ENCODE data around the gene DRAXIN. TPM values are rescaled to one million over a fixed set of nuclear protein-coding genes. Genes with fewer than 3 reads are reported as not detected.

Gene DRAXIN
- total RNA-seq, 1 experiment from 2014 or later: 0.36 TPM

DNA sequence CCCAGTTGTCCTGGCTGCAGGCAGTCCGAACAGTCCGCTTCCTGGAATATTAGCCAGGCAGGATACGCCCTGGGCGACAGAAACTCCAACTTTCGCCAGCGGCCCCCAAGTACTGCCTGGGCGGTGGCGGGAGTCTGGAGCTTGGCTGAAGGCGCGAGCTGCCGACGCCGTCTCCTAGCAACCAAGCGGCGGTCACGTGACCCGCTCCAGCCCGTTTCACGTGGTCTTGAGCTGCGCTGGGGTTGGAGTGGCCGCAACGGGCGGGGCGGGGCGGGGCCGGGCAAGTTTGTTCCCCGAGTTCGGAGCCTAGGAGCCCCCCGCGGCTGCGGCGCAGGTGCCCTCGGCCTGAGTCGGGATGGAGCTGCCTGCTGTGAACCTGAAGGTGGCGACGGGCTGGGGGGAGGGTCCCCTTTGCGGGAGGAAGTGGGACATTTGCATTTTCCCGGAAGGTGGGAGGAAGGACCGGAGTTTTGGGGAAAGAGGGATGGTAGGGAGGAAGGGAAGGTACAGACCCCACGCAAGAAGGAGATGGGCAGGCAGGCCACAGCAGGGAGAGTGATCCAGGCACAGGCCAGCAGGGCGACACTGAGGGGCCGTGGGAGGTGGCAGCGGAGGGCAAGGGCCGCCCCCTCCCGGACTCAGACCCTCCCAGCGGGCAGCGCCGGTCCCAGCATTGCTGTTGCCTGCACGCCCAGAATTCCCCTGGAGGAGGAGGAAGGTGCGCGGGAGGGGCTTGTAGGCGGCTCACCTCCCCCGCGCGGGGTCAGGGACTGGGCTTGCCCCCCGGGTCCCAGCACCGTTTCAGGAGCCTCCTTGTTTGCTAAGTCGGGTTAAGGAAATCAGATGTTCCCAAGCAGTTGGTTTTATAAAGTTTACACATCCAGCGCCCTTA is 44.6 kb downstream of the DRAXIN start, which contains the start of gene AGTRAP:
AGTRAP (plus strand) TSS at position 283 of the 892 bp plus-strand sequence; CDS start at position 356, 73 bp downstream.
- no peaks in the 10 kb centered on the region for H3K27me3 ChIP-seq
- H3K36me3 ChIP-seq: no peaks in the 10 kb centered on the region
- peak; percentile 92 for DNase-seq
- peak within 1 kb of the TSS; percentile 82 for H3K4me3 ChIP-seq
- H3K9me3 ChIP-seq: no peaks in the 10 kb centered on the region

- Histone ChIP-seq H3K27me3 (no peaks in the 10 kb centered on the region), H3K4me3 (peak overlapping the region; percentile 82), H3K36me3 (no peaks in the 10 kb centered on the region), H3K9me3 (no peaks in the 10 kb centered on the region)
- DNase-seq: peak; percentile 68
Observed at GRCh38 chr1:11736746-11737639, 45.5 kb downstream of the DRAXIN start.

GRCh38 chr1:11738096-11738495 is 46.6 kb downstream of the DRAXIN start:
- DNase-seq: no peak
- H3K4me3 ChIP-seq: no peak overlapping the region
- H3K27me3 ChIP-seq: no peaks in the 10 kb centered on the region
- H3K36me3 ChIP-seq: no peaks in the 10 kb centered on the region
- H3K9me3 ChIP-seq: no peaks in the 10 kb centered on the region

GRCh38 chr1:11738783-11739182 is 47.3 kb downstream of the DRAXIN start:
- Histone ChIP-seq H3K27me3 (no peaks in the 10 kb centered on the region), H3K36me3 (no peaks in the 10 kb centered on the region), H3K9me3 (no peaks in the 10 kb centered on the region), H3K4me3 (no peak overlapping the region)
- DNase-seq: no peak

DNA sequence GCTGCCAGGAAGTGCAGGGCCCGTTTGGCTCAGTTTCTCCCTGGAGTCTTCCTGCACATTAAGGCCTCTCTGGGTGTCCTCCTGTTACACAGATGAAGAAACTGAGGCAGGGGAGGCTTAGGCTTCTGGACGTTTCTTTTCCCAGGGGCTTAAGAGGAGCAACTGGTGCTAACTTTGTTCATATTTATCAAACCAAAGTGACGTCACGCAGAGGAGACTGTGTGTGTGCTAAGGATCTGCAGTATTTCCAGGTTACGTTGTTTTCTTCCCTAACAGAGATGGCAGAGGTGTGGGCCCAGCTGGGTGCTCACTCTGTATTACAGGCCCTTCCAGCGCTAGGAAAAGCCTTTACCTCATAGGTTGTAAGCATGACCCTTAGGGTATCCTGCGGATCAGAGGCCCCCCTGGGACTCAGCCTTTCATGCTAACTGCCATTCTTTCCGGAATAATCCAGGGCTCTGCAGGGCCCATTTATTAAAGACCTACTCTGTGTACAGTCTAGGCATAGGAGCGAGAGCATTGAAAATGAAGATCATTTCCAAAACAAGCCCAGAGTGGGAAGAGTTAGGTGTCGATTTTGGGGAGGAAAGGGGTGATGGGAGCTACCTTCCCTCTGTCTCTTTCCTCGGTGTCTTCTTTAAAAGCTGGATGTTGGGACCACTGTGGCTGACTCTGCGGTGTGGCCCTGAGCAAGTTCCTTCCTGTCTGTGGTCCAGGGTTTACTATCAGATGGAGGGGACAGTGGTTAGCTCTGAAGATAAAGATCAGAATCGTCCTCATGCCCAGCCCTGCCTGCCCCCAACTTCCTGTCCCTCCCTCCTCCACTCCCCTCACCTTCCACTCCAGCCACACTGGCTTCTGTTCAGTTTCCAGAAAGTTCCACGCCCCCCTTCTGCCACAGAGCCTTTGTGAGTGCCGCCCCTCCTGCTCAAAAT is 49.0 kb downstream of the DRAXIN start:
- Histone ChIP-seq H3K27me3 (no peaks in the 10 kb centered on the region), H3K36me3 (no peaks in the 10 kb centered on the region), H3K4me3 (no peak overlapping the region), H3K9me3 (no peaks in the 10 kb centered on the region)
- DNase-seq: no peak

- no peaks in the 10 kb centered on the region for H3K9me3 ChIP-seq
- H3K4me3 ChIP-seq: no peak overlapping the region
- no peaks in the 10 kb centered on the region for H3K27me3 ChIP-seq
- DNase-seq: no peak
- peaks cover 4% of the 10 kb centered on the region; the same call in 1 of the 2 replicates for H3K36me3 ChIP-seq
Observed at GRCh38 chr1:11741482-11741881, 50.0 kb downstream of the DRAXIN start.

DNA sequence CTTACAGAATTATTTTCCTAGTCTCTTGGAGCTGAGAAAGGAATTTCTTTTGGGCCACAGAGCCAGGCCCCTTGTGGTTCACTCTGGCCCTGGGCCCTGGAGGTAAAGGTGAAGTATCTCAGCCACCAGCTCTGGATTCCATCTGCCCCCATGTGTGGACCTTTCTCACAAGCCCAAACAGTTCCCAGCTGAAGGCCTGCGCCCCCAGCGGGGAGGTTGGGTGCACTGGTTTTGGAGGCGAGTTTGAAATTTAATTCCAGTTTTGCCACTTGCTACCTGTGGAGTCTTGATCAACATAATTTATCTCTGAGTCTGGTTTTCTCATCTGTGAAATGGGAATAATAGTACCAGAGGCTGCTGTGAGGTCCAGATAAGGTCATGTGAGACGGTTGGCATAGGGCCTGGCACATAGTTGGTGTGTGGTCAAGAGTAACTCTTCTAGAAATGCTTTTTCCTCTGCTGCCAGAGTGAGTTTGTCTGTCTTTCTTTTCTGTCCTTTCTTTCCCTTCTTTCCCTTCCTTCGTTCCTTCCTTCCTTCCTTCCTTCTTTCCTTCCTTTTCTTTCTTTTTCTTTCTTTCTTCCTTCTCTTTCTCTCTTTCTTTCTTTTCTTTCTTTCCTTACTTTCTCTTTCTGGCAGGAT is 50.5 kb downstream of the DRAXIN start:
- no peaks in the 10 kb centered on the region for H3K9me3 ChIP-seq
- peaks cover 8% of the 10 kb centered on the region; the same call in 1 of the 2 replicates for H3K36me3 ChIP-seq
- DNase-seq: no peak
- no peaks in the 10 kb centered on the region for H3K27me3 ChIP-seq
- H3K4me3 ChIP-seq: no peak overlapping the region

GRCh38 chr1:11744287-11744686 is 52.8 kb downstream of the DRAXIN start:
- H3K27me3 ChIP-seq: no peaks in the 10 kb centered on the region
- no peaks in the 10 kb centered on the region for H3K9me3 ChIP-seq
- H3K36me3 ChIP-seq: peaks cover 8% of the 10 kb centered on the region; the same call in 1 of the 2 replicates
- no peak for DNase-seq
- no peak overlapping the region for H3K4me3 ChIP-seq

DNA sequence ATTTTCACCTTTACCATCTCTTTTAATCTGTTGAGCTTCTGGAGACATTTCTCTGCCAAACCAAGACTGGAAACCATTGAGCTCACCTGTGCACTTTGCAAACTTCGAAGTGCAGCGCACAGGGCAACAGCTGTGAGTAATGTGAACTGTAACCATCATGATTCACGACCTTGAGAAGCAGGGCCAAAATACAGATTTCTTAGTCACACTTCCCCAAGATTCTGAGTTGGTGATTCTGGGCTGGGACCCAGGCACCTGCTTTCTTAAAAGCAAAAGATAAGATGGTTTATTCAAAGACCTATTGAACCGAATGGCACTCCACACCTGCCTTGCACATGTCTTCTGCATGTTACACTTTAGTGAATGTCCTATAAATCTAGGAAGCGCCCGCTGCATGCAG is 54.6 kb downstream of the DRAXIN start:
- H3K27me3 ChIP-seq: no peaks in the 10 kb centered on the region
- H3K9me3 ChIP-seq: no peaks in the 10 kb centered on the region
- peaks cover 8% of the 10 kb centered on the region; the same call in 1 of the 2 replicates for H3K36me3 ChIP-seq
- no peak overlapping the region for H3K4me3 ChIP-seq
- DNase-seq: no peak

- Histone ChIP-seq H3K36me3 (peaks cover 8% of the 10 kb centered on the region; the same call in 1 of the 2 replicates), H3K9me3 (no peaks in the 10 kb centered on the region), H3K27me3 (no peaks in the 10 kb centered on the region), H3K4me3 (no peak overlapping the region)
- DNase-seq: no peak
Observed at GRCh38 chr1:11746795-11747487, 55.4 kb downstream of the DRAXIN start.

GRCh38 chr1:11748294-11749202 is 57.0 kb downstream of the DRAXIN start:
- no peak for DNase-seq
- Histone ChIP-seq H3K27me3 (no peaks in the 10 kb centered on the region), H3K9me3 (no peaks in the 10 kb centered on the region), H3K4me3 (no peak overlapping the region), H3K36me3 (peaks cover 8% of the 10 kb centered on the region; the same call in 1 of the 2 replicates)

GRCh38 chr1:11749203-11749689 is 57.7 kb downstream of the DRAXIN start:
- no peaks in the 10 kb centered on the region for H3K27me3 ChIP-seq
- peak; percentile 30 for DNase-seq
- H3K36me3 ChIP-seq: peaks cover 8% of the 10 kb centered on the region; the same call in 1 of the 2 replicates

GRCh38 chr1:11749996-11750395 is 58.5 kb downstream of the DRAXIN start:
- no peak for DNase-seq
- H3K27me3 ChIP-seq: no peaks in the 10 kb centered on the region
- no peaks in the 10 kb centered on the region for H3K9me3 ChIP-seq
- H3K36me3 ChIP-seq: peaks cover 8% of the 10 kb centered on the region; the same call in 1 of the 2 replicates
- no peak overlapping the region for H3K4me3 ChIP-seq

More at GRCh38 chr1:11749203-11749689, 57.7 kb downstream of the DRAXIN start:
- no peaks in the 10 kb centered on the region for H3K9me3 ChIP-seq
- H3K4me3 ChIP-seq: no peak overlapping the region

GRCh38 chr1:11751087-11751486 is 59.6 kb downstream of the DRAXIN start:
- Histone ChIP-seq H3K4me3 (no peak overlapping the region), H3K9me3 (no peaks in the 10 kb centered on the region), H3K27me3 (no peaks in the 10 kb centered on the region), H3K36me3 (peaks cover 5% of the 10 kb centered on the region; the same call in 1 of the 2 replicates)
- DNase-seq: no peak
